ENCODE results near the gene AKAP17A.
"Not testable (repeated sequence)": the region's sequence is repeated elsewhere in the genome, so short reads cannot be mapped to it uniquely, and the experiment has no call there.

AKAP17A gene

GRCh38 chrX:1591102-1591862 lies at the start of gene AKAP17A:
TSS of gene AKAP17A (plus strand) at chrX:1591604. CDS start at chrX:1593463, 1,859 bp downstream.
- peak; percentile 100 for DNase-seq (ENCODE audit: low read depth)

GRCh38 chrX:1542994-1543725 lies 48.2 kb upstream of the AKAP17A start:
- DNase-seq (ENCODE audit: low read depth) = no peak

- no peak for DNase-seq (ENCODE audit: low read depth)
Observed at GRCh38 chrX:1545776-1546408, 45.5 kb upstream of the AKAP17A start.

GRCh38 chrX:1546691-1547251 lies 44.6 kb upstream of the AKAP17A start:
- DNase-seq (ENCODE audit: low read depth) = no peak

- no peak for DNase-seq (ENCODE audit: low read depth)
Observed at GRCh38 chrX:1551959-1552546, 39.4 kb upstream of the AKAP17A start.

GRCh38 chrX:1554469-1555210 lies 36.8 kb upstream of the AKAP17A start:
- DNase-seq (ENCODE audit: low read depth) = no peak

- DNase-seq (ENCODE audit: low read depth) = no peak
Observed at GRCh38 chrX:1555370-1555769, 36.0 kb upstream of the AKAP17A start.

GRCh38 chrX:1557442-1557841 lies 34.0 kb upstream of the AKAP17A start:
- DNase-seq (ENCODE audit: low read depth) = not testable (repeated sequence)

- no peak for DNase-seq (ENCODE audit: low read depth)
Observed at GRCh38 chrX:1558761-1559468, 32.5 kb upstream of the AKAP17A start.

GRCh38 chrX:1561164-1561563 lies 30.2 kb upstream of the AKAP17A start:
- no peak for DNase-seq (ENCODE audit: low read depth)

GRCh38 chrX:1564077-1564476 lies 27.3 kb upstream of the AKAP17A start:
- not testable (repeated sequence) for DNase-seq (ENCODE audit: low read depth)

GRCh38 chrX:1564750-1565683 lies 26.4 kb upstream of the AKAP17A start:
- no peak for DNase-seq (ENCODE audit: low read depth)

GRCh38 chrX:1574181-1574580 lies 17.2 kb upstream of the AKAP17A start:
- not testable (repeated sequence) for DNase-seq (ENCODE audit: low read depth)

- DNase-seq (ENCODE audit: low read depth) = no peak
Observed at GRCh38 chrX:1576201-1576992, 15.0 kb upstream of the AKAP17A start.

GRCh38 chrX:1577845-1578244 lies 13.6 kb upstream of the AKAP17A start:
- no peak for DNase-seq (ENCODE audit: low read depth)

- no peak for DNase-seq (ENCODE audit: low read depth)
Observed at GRCh38 chrX:1578511-1579173, 12.8 kb upstream of the AKAP17A start.

GRCh38 chrX:1581132-1581531 lies 10.3 kb upstream of the AKAP17A start:
- DNase-seq (ENCODE audit: low read depth) = peak; percentile 37

Data from stimulated activated CD8-positive, alpha-beta memory T cell treated with anti-CD3 and anti-CD28 coated beads, Interleukin-15, amount 100 ng/mL, for 24 hours (primary cell).